Measurements from ENCODE around the gene MYO3A. TPM values are rescaled to one million over a fixed set of nuclear protein-coding genes. Genes with fewer than 3 reads are reported as not detected.

The MYO3A gene
- total and polyA plus RNA-seq, 2 of the 4 experiments (the other 2 are of a cell fraction): not detected

DNA sequence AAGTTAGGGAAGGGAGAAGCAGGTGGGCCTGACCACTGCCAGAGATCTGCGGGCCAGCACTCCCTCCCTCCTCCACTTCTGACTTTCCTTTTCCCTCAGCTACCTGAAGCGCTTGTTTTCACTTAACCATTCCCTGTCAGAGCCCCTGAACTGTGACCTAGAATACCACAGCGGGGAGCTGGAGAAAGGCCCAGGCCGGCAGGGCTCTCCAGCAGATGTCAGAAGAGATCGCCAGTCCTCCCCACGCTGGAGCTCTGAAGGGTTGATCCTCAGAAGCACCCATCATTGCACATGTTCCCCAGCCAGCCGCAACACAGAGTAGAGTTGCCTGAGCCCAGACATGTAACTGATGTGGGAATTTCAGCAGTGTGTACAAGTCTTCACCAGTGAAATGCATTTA lies 238.1 kb downstream of the MYO3A start:
- POLR2A ChIA-PET (ENCODE audit: unreplicated experiment): no interaction called here
- no peak overlapping the region for H3K4me2 ChIP-seq (ENCODE audit: low read depth, low read length)
- H3K4ac ChIP-seq (ENCODE audit: low read depth, low read length): no peak overlapping the region
- DNase-seq (no peak), ATAC-seq (ENCODE audit: low read depth) (no peak)
- no peak overlapping the region for H2BK120ac ChIP-seq (ENCODE audit: low read depth, low read length)
- no peak overlapping the region for H2BK5ac ChIP-seq (ENCODE audit: low read depth, low read length, poor library complexity, severe bottlenecking)
- no peak overlapping the region for H3K23ac ChIP-seq (ENCODE audit: low read depth, low read length)
- no peak overlapping the region for H4K91ac ChIP-seq (ENCODE audit: insufficient read depth, low read depth, low read length)
- intact Hi-C loops (cut with micrococcal nuclease): no loop called here
- no peak overlapping the region for H2BK15ac ChIP-seq (ENCODE audit: low read depth, low read length)
- H3K56ac ChIP-seq (ENCODE audit: extremely low read depth, insufficient read depth, low read length): no peak overlapping the region
- dilution Hi-C loops (cut with HindIII; ENCODE audit: low sequenced_read_pairs, unreplicated experiment): no loop called here
- H3K27me3 ChIP-seq (ENCODE audit: control insufficient read depth, insufficient read depth, low read length): no peaks in the 10 kb centered on the region
- CTCF ChIA-PET: no interaction called here
- H3K9ac ChIP-seq (ENCODE audit: low read depth, low read length): no peak overlapping the region
- no peak overlapping the region for H4K5ac ChIP-seq (ENCODE audit: low read depth, low read length)
- H3K18ac ChIP-seq (ENCODE audit: low read depth, low read length): no peak overlapping the region
- H3K14ac ChIP-seq (replicated peaks; ENCODE audit: low read depth, low read length): no peak overlapping the region
- no peak overlapping the region for H4K8ac ChIP-seq (ENCODE audit: low read depth in 2 of 2, low read length in 2 of 2)
- no peaks in the 10 kb centered on the region for H3K79me1 ChIP-seq (ENCODE audit: low read depth in 1 of 2, low read length in 2 of 2)
- H2AK9ac ChIP-seq (replicated peaks; ENCODE audit: low read depth, low read length, poor library complexity): no peak overlapping the region
- H2BK20ac ChIP-seq (ENCODE audit: low read depth, low read length): no peak overlapping the region
- H3K4me1 ChIP-seq (ENCODE audit: control insufficient read depth, insufficient read depth, low read length): no peaks in the 10 kb centered on the region
- no CpG with 5 or more reads among the region's 7 CpGs for WGBS, 2 experiments (ENCODE audit: extremely low coverage in 2 of 2, insufficient read length in 1 of 2)
- in situ Hi-C loops (cut with MboI; ENCODE audit: low sequenced_read_pairs): no loop called here
- peaks cover 10% of the 10 kb centered on the region for H3K9me3 ChIP-seq (ENCODE audit: control insufficient read depth, insufficient read depth, low read length)
- no peak overlapping the region for H3K27ac ChIP-seq (ENCODE audit: insufficient read depth, low read length)
- no peaks in the 10 kb centered on the region for H3K36me3 ChIP-seq (ENCODE audit: control insufficient read depth, insufficient read depth, low read length)
- H4K20me1 ChIP-seq (ENCODE audit: insufficient read depth, low read length): no peaks in the 10 kb centered on the region
- no peak overlapping the region for H3K4me3 ChIP-seq (ENCODE audit: insufficient read depth, low read depth, low read length)
- no peaks in the 10 kb centered on the region for H3K9me1 ChIP-seq (ENCODE audit: insufficient read depth, low read length)
- no peak overlapping the region for H2AFZ ChIP-seq (replicated peaks; ENCODE audit: low read length, poor library complexity)
- no TSS peak for BruUV-seq (replicated peaks)
- H2AK5ac ChIP-seq (ENCODE audit: low read depth, low read length): no peak overlapping the region
- no peak for TF ChIP-seq CEBPB (IDR thresholded peaks at IDR 0.05; ENCODE audit: low read depth, low read length)
- TF ChIP-seq, protein P1, sequence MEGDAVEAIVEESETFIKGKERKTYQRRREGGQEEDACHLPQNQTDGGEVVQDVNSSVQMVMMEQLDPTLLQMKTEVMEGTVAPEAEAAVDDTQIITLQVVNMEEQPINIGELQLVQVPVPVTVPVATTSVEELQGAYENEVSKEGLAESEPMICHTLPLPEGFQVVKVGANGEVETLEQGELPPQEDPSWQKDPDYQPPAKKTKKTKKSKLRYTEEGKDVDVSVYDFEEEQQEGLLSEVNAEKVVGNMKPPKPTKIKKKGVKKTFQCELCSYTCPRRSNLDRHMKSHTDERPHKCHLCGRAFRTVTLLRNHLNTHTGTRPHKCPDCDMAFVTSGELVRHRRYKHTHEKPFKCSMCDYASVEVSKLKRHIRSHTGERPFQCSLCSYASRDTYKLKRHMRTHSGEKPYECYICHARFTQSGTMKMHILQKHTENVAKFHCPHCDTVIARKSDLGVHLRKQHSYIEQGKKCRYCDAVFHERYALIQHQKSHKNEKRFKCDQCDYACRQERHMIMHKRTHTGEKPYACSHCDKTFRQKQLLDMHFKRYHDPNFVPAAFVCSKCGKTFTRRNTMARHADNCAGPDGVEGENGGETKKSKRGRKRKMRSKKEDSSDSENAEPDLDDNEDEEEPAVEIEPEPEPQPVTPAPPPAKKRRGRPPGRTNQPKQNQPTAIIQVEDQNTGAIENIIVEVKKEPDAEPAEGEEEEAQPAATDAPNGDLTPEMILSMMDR (conservative IDR thresholded peaks at IDR 0.05; ENCODE audit: low read depth, low read length): no peak
- no peak for TF ChIP-seq RFX5 (IDR thresholded peaks at IDR 0.05; ENCODE audit: low read depth, low read length)
- no peak for TF ChIP-seq SMC3 (IDR thresholded peaks at IDR 0.05; ENCODE audit: low read depth, low read length)
- TF ChIP-seq POLR2A (IDR thresholded peaks at IDR 0.05; ENCODE audit: low read depth, low read length): no peak
- no peak for TF ChIP-seq NFE2L2 (IDR thresholded peaks at IDR 0.05; ENCODE audit: low read depth, low read length)
- TF ChIP-seq, protein P2, sequence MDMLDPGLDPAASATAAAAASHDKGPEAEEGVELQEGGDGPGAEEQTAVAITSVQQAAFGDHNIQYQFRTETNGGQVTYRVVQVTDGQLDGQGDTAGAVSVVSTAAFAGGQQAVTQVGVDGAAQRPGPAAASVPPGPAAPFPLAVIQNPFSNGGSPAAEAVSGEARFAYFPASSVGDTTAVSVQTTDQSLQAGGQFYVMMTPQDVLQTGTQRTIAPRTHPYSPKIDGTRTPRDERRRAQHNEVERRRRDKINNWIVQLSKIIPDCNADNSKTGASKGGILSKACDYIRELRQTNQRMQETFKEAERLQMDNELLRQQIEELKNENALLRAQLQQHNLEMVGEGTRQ (IDR thresholded peaks at IDR 0.05; ENCODE audit: low read depth, low read length): no peak
- no peak for TF ChIP-seq FOS (IDR thresholded peaks at IDR 0.05; ENCODE audit: low read depth, low read length)
